Activated T-helper 1 cell treated with Interleukin-2 at 50 U/mL for 16 hours (primary cell): Measurements from ENCODE around the gene GPR65.

Experiments used
- DNase-seq: peaks from one replicate; pipeline ENCODE4 v3.0.0-alpha.2; 2020; ENCODE audit warnings: low read depth

GPR65 gene, protein sequence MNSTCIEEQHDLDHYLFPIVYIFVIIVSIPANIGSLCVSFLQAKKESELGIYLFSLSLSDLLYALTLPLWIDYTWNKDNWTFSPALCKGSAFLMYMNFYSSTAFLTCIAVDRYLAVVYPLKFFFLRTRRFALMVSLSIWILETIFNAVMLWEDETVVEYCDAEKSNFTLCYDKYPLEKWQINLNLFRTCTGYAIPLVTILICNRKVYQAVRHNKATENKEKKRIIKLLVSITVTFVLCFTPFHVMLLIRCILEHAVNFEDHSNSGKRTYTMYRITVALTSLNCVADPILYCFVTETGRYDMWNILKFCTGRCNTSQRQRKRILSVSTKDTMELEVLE

DNA sequence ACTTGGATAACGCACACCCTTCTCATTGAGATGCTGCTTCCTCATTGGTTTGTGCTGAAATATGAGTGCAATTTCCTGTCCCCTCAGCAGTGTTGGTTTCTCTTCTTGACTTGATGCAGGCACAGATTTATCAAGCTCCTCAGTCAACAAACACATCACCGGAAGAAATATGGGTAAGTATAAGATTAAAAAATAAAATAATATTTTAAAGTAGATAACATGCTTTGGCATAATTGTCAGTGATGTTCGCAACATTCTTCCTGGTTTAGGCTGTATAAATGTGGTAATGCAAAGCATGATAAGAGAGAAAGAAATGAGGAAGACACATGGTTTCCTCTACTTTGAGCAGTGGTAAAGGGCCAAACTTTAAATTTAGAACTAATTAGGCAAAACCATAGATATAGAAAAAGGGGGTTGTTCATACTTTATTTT, at the start of gene GPR65:
GPR65 (plus strand) TSS at position 86 of the 432 bp plus-strand sequence. CDS start 5,713 bp downstream, outside the sequence.
- peak; percentile 12 for DNase-seq

DNA sequence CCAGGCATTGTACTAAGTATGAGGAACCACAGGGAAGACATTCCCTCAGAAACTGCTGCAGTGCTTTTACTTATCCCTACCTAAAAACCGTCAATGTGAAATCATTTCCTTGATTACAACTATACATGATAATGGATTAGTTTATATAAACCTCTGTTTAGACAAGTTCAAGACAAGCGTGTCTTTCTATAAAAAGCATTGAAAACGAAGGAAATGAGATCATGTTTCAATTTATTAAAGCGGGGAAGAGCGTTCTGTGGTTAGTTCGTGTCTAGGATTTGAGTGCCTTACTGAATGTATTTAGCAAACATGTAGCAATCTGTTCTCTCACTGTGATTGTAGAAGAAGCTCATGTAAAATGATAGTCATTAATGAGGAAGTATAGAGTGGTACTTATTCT, 49.4 kb upstream of the GPR65 start:
- no peak for DNase-seq

DNA sequence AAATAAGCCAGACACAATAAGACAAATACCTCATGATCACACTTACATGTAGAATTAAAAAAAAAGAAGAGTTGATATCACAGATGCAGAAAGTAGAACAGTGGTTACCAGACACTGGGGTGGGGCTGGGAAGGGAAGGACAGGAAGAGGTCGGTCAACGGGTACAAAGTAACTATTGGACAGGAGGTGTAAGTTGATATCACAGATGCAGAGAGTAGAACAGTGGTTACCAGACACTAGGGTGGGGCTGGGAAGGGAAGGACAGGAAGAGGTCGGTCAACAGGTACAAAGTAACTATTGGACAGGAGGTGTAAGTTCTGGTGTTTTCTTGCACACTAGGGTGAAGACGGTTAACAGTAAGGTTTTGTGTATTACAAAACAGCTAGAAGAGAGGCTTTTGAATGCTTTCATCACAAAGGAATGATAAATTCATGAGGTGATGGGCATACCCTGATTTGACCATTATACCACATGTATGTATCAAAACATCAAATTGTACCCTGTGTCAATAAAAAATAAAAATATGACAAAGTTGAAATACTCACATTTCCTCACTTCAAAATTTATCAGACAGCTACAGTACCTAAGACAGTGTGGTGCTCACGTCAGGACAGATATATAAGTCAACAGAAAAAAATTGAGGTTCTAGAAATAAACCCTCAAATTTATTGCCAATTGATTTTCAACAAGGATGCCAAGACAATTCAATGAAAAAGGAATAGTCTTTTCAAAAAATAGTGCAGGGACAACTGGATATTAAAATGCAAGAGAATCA, 44.7 kb upstream of the GPR65 start:
- no peak for DNase-seq

DNA sequence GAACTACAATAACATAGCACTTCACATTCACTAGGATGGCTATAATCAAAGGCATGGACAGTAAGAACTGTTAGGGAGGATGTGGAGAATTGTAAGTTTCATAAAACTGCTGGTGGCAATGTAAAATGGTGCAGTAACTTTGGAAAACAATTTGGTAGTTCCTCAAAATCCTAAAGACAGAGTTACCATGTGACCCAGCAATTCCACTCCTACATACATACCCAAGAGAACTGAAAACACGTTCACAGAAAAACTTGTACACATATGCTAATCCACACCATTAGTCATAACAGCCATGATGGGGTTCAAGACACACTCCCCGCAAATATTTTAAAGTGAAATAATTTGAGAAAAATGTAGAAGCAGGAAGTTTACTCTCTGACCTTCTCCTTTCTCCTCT, 43.7 kb upstream of the GPR65 start:
- DNase-seq, result no peak

DNA sequence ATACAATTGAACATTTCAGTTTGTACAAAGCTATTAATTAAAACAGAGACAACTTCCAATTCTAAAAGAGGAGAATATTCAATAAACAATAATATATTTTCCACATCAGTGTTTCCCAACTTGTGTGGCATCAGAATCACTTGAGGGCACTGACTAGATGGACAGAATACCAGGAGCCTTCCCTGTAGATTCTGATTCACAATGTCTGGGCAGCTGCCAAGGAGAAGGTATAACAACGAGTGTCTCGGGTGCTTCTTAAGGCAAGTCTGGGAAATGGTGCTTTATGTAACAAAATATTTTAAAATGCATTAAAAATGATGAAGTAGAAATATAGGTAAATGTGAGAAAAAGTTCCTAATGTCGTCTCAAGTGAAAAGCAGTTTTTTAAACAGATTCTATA, 38.1 kb upstream of the GPR65 start:
- no peak for DNase-seq

DNA sequence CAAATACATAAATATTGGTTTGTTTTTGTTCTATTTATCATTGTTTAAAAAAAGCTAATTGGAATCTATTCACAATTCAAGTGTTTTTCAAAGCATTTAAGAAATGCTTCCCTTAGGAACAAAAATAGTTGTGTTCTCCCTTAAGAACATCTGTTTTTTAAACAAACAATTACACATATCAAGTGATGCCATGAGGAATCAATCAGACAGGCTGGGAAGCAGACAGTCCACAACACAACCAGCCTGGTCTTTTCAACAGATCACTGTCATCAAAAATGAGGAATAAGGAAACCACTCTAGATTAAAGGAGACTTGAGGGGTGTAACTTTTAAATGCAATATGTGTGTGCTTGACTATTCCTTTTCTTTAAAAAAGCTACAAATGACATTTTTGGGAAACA, 37.4 kb upstream of the GPR65 start:
- no peak for DNase-seq

DNA sequence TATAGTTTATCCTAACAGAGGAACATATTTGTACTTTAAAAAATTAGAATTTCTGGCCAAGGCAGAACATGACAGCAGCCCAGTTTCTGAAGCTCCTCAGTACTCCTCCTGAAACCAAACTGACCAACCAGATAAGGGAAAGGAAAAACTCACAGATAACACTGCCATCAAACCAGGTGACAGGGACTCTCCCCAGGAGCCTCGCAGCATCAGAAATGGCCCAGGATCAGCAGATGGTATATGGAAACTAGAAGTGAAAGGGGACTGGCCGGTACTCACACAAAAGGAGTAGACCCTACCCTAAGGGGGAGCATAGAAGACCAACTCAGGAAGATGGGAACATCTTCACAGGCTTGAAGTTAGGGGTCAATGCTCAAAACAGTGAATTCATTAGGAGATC, 33.9 kb upstream of the GPR65 start:
- DNase-seq, result no peak

DNA sequence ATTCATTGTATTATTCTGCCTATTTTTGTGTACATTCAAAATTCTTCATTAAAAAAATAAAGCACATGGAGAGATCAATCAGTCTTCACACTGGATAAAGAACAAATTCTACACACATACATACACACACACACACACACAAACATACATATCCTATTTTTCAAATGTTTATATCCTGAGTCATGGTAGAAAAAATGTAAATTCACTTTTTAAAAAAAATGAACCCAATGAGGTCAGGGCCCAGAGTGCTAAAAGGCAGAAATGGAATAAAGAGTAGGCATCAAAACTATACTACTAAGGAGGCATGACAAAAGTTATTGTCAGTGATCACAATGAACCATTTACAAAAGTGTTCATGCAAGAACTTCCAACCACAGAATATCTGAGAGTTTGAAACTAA, 29.3 kb upstream of the GPR65 start:
- no peak for DNase-seq

DNA sequence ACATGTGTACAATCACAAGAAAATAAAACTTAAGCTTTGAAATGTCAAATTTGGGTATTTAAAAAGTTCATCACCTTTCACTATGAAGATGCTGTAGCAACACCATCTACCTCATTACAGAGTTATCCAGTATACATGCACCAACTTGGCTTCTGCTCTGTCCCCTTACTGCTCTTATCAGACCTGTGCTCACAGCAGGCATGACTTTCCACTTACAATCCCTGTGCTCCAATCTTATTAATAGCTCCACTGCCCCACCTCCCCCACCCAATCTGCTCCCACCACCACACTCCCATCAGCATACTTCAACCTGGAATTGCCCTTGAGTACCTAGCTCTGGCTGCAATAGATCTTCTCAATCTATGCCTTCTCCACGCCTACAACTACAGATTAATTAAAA, 25.2 kb upstream of the GPR65 start:
- DNase-seq, result no peak

DNA sequence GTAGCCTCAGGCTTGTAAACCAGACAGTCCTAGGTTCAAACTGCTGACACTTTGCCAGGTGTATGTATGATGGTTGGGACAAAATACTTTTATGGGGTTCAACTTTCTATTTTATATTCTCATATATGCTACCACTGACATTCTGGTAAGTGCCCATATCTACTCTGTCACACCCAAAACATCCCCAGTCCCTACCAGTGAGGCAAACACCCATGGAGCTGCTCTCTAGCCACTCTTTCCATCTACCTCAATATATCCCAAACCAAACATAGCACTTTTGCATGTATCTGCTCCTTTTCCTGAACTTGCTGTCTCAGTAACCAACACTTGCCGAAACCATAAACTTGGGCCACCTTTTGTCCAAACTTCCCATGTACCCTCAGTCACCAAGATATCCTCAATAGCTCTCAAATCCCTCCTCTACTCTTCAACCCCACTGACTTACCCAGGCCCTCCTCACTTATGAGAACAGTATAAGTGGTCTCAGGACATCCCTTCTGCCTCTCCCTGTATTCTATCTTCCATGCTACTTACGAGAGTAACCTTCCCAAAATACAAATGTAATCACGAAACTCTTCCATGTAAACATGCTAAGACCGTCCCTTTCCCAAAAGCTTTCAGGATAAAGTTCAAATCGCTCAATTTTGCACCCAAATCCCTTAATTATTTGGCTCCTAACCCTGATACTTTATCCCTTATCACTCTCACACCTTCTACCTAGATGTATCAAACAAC, 15.5 kb upstream of the GPR65 start:
- DNase-seq, result no peak

DNA sequence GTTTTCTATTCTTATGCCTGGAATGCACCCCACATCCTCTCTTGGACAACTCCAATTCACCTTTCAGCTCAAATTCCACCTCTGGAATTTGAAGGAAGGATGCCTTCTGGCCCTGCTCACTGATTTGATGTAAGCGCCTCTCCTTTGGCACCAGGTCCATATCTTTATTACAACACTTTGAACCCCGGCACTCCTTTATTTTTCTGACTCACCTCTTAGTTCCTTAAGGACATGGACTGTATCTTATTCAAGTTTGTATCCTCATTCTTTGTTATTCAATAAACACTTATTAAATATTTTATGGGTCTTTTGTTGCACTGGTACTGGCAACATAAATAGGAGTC, 15.0 kb upstream of the GPR65 start:
- no peak for DNase-seq

DNA sequence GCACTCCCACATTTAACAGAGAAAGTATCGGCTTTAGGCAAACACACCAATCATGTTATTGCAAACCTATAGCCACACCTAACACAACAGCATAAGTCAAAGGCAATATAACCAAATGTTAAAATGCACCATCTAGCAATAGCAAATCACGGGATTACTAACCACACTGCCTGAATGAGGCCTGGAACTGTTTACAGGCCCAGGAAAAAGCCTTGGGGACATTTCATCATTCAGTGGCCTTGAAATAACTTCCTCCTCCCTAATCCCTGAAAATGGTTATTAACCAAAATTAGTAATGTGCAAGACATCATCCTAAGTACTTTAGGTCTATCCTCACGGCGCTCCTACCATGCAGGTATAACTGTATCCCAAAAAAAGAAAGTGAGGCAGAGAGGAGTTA, 14.3 kb upstream of the GPR65 start:
- DNase-seq, result no peak

DNA sequence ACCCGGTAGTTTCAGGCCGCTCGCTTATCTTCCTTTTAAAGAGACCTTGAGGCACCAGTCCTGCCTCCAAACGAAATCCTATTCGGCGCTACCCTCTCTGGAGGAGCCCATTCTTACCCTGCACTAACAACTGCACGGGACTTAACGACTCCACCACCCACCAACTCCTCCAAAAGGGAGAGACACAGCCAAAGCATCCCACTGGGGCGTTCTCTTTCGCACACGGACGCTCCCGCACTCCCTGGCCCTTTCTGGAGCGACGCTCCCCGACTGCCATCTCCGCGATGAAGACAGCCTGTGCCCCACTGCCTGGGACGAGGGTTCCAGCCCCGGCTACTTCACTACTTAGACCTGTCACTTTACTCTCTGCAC, 12.6 kb upstream of the GPR65 start:
- no peak for DNase-seq

DNA sequence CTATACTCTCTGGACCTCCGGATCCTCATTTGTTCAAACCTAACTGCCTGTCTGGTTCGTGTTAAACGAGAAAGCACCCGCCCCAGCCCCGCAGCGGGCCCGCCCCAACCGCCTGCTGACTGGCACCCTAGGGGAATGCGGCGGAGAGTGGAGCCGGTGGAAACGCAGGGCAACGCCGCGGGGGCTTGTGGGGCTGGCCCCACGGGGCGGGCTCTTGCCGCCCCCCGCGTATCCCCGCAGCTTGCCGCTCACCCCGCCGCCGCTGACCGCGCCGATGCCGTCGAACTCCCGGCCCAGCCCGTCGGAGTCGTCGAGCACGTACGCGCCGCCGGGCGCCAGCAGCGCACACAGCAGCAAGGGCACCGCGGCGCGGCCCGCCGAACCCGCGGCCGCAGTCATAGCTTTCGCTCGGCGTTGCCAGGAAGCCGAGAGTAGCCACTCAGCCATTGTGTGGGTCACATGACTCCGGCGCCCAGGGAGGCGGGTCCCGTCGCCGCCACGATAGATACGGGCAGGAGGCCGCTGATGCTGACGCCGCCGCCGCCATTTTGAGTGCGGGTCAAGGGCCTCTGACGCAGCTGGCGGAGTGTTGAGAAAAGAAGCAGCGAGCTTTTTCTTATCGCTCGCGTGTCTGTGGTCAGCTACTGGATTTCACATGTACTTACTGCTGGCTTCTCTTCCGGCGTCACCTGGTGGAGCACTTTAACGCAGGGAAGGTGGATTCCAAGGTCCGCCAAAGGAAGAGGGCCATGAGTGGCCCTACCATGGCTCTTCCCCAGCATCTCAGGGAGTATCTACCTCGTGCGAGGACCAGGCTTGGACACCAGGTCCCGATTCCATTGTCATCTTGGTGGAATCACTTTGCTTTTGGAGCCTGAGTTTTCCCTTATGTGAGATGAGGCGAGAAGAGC, 12.0 kb upstream of the GPR65 start, which contains the start of gene GALC:
GALC (minus strand) TSS at position 465 of the 911 bp plus-strand sequence; CDS start at position 447, 18 bp downstream.
- DNase-seq, result peak; percentile 92

DNA sequence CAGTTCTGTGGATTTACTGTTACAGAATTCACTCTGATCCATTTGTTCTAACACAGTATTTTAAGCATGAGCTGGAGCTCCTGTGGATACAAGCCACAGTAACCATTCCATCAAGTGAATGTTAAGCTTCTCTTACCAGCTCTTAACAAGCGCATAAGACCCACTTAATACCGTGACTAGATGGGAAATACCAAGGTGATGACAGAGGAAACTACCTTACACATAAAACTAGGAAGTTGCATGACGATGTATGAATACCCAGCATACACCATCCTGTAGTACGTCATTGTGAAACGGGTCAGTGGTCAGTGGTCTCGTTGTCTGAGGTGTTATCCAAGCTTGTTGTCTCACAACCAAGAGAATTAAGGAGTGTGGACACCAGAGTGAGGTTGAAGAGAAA, 10.0 kb upstream of the GPR65 start:
- DNase-seq, result no peak

DNA sequence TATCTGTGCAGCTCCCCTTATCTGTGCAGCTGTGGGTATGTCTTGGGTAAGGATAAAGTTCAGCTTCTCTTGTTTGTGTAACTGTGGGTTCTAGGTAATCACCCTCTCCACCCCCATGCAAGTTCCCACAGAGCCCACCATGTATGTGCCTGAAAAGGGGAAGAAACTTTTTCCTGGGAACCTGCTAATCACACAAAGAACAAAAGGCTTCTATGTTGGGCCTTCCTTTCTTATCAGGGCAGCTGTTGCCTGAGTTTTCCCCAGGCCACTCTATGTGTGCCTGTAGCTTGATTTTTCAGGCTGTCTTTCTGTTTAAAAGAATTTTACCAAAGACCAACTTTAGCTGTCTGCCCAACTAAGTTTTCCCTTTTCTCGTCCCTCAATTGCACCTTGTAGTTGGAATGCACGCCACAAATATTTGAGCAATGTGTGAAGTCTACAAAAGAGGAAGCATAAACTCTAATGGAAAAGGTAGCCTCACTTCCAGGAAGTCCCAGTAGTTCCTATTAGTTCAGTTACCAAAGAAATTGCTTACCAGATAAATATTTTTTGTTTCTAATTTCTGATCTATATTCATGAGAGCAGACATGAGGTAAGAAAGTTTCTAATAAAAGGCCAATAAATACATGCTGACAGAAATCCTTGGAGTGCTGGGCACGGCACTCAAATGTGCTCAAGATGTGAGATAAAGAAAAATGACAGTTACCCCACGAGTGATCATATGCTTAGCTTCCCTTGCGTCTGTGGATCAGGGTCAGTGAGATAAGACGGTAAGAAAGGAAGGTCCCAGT, 9.2 kb upstream of the GPR65 start:
- DNase-seq, result no peak

DNA sequence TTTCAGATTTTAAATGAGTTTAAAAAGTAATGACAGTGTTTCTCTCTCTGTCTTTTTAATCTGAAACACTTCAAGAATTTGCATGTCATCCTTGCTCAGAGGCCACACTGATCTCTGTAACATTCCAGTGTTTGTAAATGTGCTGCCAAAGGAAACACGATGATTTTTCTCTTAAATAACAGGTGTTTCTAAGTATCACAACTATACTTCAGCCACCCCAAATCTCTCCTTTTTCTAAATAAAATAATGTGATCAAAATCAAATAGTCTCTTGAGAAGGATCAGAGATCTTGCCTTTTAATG, 8.7 kb upstream of the GPR65 start:
- DNase-seq, result no peak

DNA sequence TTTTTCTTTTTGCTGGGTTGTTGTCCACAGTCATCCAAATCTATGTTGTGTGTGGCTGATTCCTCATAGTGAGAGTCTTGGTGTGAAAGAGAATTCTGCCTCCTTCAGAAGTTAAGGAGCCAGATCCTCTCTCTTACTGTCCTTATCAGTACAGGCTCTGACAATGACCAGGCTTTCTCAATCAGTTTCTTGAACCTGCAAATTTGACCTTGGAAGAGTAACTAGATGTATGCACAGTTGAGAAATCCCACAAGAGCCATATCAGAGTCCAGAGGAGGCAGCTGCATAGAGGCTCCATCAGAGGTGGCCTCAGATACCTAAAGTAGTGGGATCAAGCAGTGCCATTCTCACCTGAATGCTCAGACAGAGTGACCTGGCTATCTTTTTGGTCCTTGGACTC, 6.5 kb upstream of the GPR65 start:
- DNase-seq, result no peak

DNA sequence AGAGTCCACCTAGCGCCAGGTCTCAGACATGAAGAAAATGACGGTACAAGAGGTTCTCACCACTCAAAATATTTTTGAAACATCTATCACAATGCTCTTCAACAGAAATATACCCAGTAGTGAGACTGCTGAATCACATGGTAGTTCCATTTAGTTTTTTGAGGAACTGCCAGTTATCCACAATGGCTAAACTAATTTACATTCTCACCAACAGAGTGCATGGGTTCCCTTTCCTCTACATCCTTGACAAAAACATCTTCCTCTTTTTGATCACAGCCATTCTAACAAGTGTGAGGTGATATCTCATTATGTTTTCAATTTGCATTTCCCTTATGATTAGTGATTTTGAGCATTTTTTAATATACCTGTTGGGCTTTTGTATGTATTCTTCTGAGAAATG, 5.7 kb upstream of the GPR65 start:
- DNase-seq, result no peak

DNA sequence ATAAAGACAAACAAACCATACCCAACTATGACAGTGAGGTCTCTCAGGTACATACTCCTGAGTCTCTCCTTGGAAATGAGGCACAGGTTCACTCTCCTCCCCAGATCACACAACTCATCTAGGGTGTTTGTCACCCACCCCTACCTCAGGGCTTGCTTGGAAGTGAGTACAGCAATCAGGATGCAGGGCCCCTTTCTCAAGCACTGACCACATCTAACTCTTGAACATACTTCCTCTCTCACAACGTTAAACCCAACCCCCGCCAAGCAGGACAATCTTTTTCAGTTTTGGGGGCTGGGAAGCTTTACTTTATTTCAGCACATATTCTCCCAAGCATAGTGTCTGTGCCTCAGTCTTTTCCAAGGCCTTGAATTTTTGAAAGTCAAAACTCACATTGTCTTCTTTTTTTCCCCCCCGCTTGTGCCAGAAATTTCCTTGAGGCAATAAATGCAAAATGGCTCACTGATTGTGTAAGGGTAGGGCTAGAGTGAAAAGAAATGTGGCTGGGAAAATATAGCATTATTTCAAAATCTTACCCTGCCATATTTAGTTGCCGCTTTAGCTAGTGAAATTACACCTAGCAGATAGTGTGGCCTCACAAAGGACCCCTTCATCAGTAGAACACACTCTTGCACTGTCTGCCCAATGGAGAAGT, 2.4 kb upstream of the GPR65 start:
- no peak for DNase-seq

DNA sequence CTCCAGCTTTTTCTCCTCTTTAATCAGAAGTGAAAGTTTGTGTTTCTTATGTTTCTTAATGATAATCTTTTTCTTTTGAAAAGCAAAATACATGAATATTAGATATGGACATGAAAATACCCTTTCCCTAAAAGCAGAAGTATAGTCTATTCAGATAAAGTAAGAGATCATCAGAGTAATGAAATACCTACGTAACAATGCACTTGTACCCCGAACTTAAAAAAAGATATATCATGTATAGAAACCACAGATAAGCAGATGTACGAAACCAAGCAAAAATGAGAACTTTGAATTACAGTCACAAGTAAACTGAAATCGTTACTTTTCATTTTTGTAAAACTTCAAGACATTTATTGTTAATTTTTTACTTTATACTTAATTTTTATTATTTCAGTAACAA, 1.5 kb upstream of the GPR65 start:
- DNase-seq, result no peak
